GM10248 (cell line): ENCODE measurements around the gene GINS2.

Experiments used
- CTCF ChIA-PET: fragments of 300-600 bp; sonication (Branson Sonifier 250); formaldehyde crosslinking; extraction: SDS; loops from one replicate; lab custom pipeline; 2021; ENCODE audit warnings: antibody characterized with exemption; lab: Yijun Ruan, JAX
- POLR2A ChIA-PET: fragments of 350-650 bp; sonication (Branson Sonifier 250); formaldehyde crosslinking; extraction: SDS; loops from one replicate; lab custom pipeline; 2020; ENCODE audit warnings: antibody characterized with exemption; lab: Yijun Ruan, JAX
- DNase-seq: peaks from one replicate; pipeline ENCODE4 v3.0.0; 2012; ENCODE audit errors: extremely low spot score
- TF ChIP-seq, protein P1 (sequence below): IDR thresholded peaks from 2 replicates; pipeline ENCODE4 v1.5.1; 2012; ENCODE audit warnings: mild to moderate bottlenecking, low read depth; ENCODE audit errors: extremely low read depth, missing control alignments, control extremely low read depth

The GINS2 gene

DNA sequence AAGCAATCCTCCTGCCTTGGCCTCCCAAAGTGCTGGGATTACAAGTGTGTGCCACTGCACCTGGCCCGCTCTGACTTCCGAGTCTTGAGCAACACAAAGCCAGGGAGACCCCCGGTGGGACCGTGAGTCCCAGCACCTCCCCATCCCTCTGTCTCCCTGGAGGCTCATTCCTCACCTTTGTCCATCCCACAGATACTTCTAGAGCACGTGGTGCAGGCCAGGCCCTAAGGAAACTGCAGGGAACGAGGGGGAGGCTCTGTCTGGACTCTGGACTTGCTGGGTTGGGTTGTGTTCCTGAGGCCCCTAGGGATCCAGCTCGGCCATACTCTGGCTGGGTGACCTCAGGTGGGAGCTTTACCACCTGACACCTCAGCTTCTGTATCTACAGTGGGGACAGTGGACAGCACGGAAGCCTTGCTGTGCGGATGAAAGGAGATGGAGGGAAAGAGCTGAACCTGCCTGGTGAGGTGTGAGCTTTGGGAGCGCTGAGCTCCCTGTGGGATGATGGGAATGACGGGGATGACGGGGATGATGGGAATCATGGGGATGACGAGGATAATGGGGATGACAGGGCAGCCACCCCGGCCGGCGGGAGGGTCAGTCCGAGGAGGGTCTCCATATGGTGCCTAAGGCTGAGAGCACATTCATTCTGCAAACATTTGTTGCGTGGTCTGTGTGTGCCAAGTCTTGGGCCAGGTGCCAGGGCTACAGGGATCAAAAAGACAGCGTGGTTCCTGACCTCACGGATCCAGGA, 35.5 kb upstream of the GINS2 start:
- no peak for DNase-seq
- POLR2A ChIA-PET, result interaction anchor here (0.5 kb wide), 1 partner anchor 142 kb away, joined by 3 read pairs; no protein-coding TSS in a partner anchor
- TF ChIP-seq, protein P1, sequence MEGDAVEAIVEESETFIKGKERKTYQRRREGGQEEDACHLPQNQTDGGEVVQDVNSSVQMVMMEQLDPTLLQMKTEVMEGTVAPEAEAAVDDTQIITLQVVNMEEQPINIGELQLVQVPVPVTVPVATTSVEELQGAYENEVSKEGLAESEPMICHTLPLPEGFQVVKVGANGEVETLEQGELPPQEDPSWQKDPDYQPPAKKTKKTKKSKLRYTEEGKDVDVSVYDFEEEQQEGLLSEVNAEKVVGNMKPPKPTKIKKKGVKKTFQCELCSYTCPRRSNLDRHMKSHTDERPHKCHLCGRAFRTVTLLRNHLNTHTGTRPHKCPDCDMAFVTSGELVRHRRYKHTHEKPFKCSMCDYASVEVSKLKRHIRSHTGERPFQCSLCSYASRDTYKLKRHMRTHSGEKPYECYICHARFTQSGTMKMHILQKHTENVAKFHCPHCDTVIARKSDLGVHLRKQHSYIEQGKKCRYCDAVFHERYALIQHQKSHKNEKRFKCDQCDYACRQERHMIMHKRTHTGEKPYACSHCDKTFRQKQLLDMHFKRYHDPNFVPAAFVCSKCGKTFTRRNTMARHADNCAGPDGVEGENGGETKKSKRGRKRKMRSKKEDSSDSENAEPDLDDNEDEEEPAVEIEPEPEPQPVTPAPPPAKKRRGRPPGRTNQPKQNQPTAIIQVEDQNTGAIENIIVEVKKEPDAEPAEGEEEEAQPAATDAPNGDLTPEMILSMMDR, result no peak
- CTCF ChIA-PET, result interaction anchor here (0.9 to 1.4 kb wide), 3 partner anchors 13 to 108 kb away, joined by 3 to 8 read pairs (median 4); no protein-coding TSS in a partner anchor

DNA sequence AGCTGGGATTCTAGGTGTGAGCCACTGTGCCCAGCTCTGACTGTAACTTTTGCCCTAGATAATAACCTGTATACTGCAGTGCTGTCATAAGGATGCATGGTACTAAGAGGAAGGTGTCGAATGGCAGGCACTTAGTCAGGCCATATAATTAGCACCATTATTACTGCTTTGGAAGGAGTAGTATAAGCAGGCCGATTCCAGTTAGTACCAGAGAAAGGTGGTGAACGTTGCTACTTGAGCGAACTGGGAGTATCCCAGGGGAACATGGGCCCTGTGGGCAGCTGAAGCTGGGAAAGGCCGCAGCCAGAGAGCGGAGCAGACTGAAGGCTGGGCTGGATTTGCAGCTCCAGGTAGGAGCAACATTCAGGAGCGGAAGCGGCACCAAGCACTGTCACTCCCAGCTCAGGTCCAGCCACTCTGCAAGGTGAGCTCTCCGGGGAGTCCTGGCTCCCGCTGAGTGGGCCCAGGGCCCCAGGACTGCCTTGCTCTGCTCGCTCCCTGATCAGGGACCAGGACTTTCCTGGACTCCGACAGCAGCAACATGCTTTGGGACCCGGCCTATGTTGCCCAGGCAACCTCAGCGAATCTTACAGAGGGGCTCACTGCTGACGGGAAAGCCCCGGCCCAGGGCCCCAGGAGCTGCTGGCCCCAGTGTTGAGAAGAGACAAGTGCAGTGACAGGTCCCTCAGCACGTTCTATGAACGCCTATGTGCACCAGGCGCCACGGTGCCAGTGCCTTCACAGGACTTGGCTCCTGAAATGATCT, 33.6 kb upstream of the GINS2 start:
- ChIA-PET POLR2A (no interaction called here), CTCF (interaction anchor here (2.5 kb wide), 2 partner anchors 14 to 47 kb away, joined by 7 to 12 read pairs; no protein-coding TSS in a partner anchor)
- no peak for DNase-seq
- TF ChIP-seq, protein P1, result no peak

GRCh38 chr16:85720302-85720637, 31.5 kb upstream of the GINS2 start:
- TF ChIP-seq, protein P1, result no peak
- ChIA-PET CTCF (interaction anchor here (1.1 to 2.5 kb wide), 5 partner anchors 9 to 50 kb away, joined by 3 to 11 read pairs (median 9); no protein-coding TSS in a partner anchor), POLR2A (no interaction called here)
- no peak for DNase-seq

- CTCF ChIA-PET, result interaction anchor here (1.0 to 3.6 kb wide), 15 partner anchors 10 to 323 kb away, joined by 3 to 23 read pairs (median 5); no protein-coding TSS in a partner anchor
- POLR2A ChIA-PET, result no interaction called here
- TF ChIP-seq, protein P1, result no peak
- no peak for DNase-seq
Measured at GRCh38 chr16:85719605-85720301, 31.0 kb upstream of the GINS2 start.

DNA sequence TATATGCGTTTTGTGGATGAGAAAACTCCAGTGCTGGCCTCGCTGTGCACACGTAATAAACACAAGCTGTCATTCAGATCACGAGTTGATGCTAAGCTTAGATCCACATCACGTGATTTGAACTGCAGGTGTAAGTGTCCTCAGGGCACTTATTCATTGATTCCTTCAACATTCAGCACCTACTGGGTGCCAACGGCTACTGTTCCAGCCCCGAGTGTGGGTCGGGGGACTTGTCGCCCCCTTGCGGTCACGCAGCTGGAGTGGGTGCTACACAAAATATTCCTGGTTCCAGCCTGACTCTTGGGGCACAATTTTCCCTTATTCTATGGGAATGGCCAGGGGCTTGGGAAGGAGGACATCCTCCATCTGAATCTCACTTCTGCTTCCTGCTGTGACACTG, 29.9 kb upstream of the GINS2 start:
- CTCF ChIA-PET, result interaction anchor here (0.7 to 3.6 kb wide), 34 partner anchors 9 to 604 kb away, joined by 3 to 23 read pairs (median 4); no protein-coding TSS in a partner anchor
- DNase-seq, result peak; percentile 49

More for the DNA sequence above, 29.9 kb upstream of the GINS2 start:
- TF ChIP-seq, protein P1, result peak; percentile 47
- POLR2A ChIA-PET, result no interaction called here
